Astrocyte (in vitro differentiated cells and primary cell): ENCODE results near the gene CMTR1. TPM values are rescaled to one million over a fixed set of nuclear protein-coding genes. Genes with fewer than 3 reads are reported as not detected.

Experiments
- DNase-seq: peaks from one replicate; pipeline ENCODE4 v3.0.0-alpha.2; 2010; ENCODE audit warnings: low read depth
- FAIRE-seq: peaks from 2 replicates; lab custom pipeline; 2011; peaks lifted over from hg19 to GRCh38; lab: Jason Lieb, UNC
- H2AFZ ChIP-seq: 2 replicates; pipeline ENCODE4 v1.6.0; 2012; ENCODE audit warnings: low read depth, low read length, inconsistent platforms
- H3K27ac ChIP-seq: 2 replicates; pipeline ENCODE4 v1.5.1; 2011; ENCODE audit warnings: low read depth, low read length, inconsistent platforms
- H3K27me3 ChIP-seq: 2 replicates; pipeline ENCODE4 v1.6.0; 2011; ENCODE audit warnings: low read length, inconsistent platforms; ENCODE audit not compliant: insufficient read depth
- H3K36me3 ChIP-seq: 2 replicates; pipeline ENCODE4 v1.5.1; 2011; ENCODE audit warnings: low read length, inconsistent platforms; ENCODE audit not compliant: insufficient read depth
- H3K4me1 ChIP-seq: 2 replicates; pipeline ENCODE4 v1.5.1; 2011; ENCODE audit warnings: low read length, inconsistent platforms; ENCODE audit not compliant: insufficient read depth
- H3K4me2 ChIP-seq: 2 replicates; pipeline ENCODE4 v1.6.0; 2012; ENCODE audit warnings: low read length, inconsistent platforms
- H3K4me3 ChIP-seq: 2 replicates; pipeline ENCODE4 v1.5.1; 2011; ENCODE audit warnings: low read depth, mild to moderate bottlenecking, low read length, inconsistent platforms; ENCODE audit not compliant: insufficient read depth
- H3K79me2 ChIP-seq: 2 replicates; pipeline ENCODE4 v1.6.0; 2012; ENCODE audit warnings: mild to moderate bottlenecking, low read length, inconsistent platforms; ENCODE audit not compliant: insufficient read depth
- H3K9ac ChIP-seq: 2 replicates; pipeline ENCODE4 v1.6.0; 2012; ENCODE audit warnings: mild to moderate bottlenecking, low read length, inconsistent platforms
- H3K9me3 ChIP-seq: 2 replicates; pipeline ENCODE4 v1.5.1; 2012; ENCODE audit warnings: low read depth, mild to moderate bottlenecking, low read length, inconsistent platforms; ENCODE audit not compliant: insufficient read depth
- H4K20me1 ChIP-seq: 2 replicates; pipeline ENCODE4 v1.6.0; 2012; ENCODE audit warnings: low read length, inconsistent platforms; ENCODE audit not compliant: insufficient read depth
- H3K27ac Mint-ChIP-seq: one replicate; pipeline ENCODE4 v1.8.0; 2021; ENCODE audit warnings: mild to moderate bottlenecking, mixed read lengths; ENCODE audit not compliant: unreplicated experiment
- H3K27me3 Mint-ChIP-seq: one replicate; pipeline ENCODE4 v1.8.0; 2021; ENCODE audit warnings: low read depth, mixed read lengths; ENCODE audit not compliant: unreplicated experiment
- H3K36me3 Mint-ChIP-seq: one replicate; pipeline ENCODE4 v1.8.0; 2021; ENCODE audit warnings: low read depth, mixed read lengths; ENCODE audit not compliant: unreplicated experiment
- H3K4me1 Mint-ChIP-seq: one replicate; pipeline ENCODE4 v1.8.0; 2021; ENCODE audit warnings: low read depth, mixed read lengths; ENCODE audit not compliant: unreplicated experiment
- H3K4me3 Mint-ChIP-seq: one replicate; pipeline ENCODE4 v1.8.0; 2021; ENCODE audit warnings: mild to moderate bottlenecking, moderate library complexity, mixed read lengths; ENCODE audit not compliant: unreplicated experiment
- H3K9me3 Mint-ChIP-seq: one replicate; pipeline ENCODE4 v1.8.0; 2021; ENCODE audit warnings: mild to moderate bottlenecking, mixed read lengths; ENCODE audit not compliant: unreplicated experiment
- EZH2 ChIP-seq: IDR thresholded peaks from 2 replicates; pipeline ENCODE4 v1.6.1; 2012; ENCODE audit warnings: mild to moderate bottlenecking, low read length, inconsistent platforms; ENCODE audit not compliant: insufficient read depth
- total RNA-seq: library from RNA; stranded (reverse); gene quantifications from 2 replicates; pipeline ENCODE4 v1.2.1, GENCODE V29; 2021
- TF ChIP-seq, protein P1 (sequence below): IDR thresholded peaks from 2 replicates; pipeline ENCODE4 v1.5.1; 2011; ENCODE audit warnings: low read depth, mild to moderate bottlenecking, inconsistent platforms, low read length, moderate library complexity; ENCODE audit not compliant: insufficient read depth

The CMTR1 gene
- total RNA-seq, 1 donor from 2014 or later: 44.1 TPM

DNA sequence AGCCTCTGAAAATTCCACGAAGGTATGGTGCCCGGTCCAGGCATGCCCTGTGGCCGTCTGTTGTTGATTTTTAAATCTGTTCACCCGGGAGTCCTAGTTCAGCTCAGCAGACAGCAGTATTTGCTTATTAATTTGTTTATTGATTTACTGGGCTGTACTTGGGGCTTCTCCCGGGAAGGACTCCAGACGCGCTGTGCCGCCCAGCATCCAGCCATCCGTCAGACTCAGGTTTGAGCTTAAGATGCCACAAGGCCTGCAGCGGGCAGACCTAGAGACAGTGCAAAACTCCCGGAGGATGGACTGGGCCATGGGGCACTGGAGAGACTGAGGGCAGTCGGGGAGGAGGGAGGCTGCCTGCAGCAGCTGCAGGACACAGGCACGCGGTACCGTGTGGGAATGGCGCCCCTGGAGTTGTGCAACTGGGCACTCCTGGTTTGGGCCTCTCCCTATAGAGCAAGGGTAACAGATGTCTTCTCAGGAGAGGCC is 83.9 kb downstream of the CMTR1 start:
- no peak for FAIRE-seq
- no peaks in the 10 kb centered on the region for H4K20me1 ChIP-seq
- Mint-ChIP-seq H3K4me1 (peaks cover 14% of the 10 kb centered on the region), H3K4me3 (no peak overlapping the region), H3K27me3 (peaks cover 57% of the 10 kb centered on the region), H3K9me3 (peaks cover 4% of the 10 kb centered on the region), H3K36me3 (no peaks in the 10 kb centered on the region), H3K27ac (no peak overlapping the region)
- no peak overlapping the region for H3K9ac ChIP-seq
- H2AFZ ChIP-seq: no peak overlapping the region
- DNase-seq: no peak
- peaks cover 16% of the 10 kb centered on the region for H3K27me3 ChIP-seq
- H3K27ac ChIP-seq: no peak overlapping the region
- H3K9me3 ChIP-seq: peaks cover 4% of the 10 kb centered on the region
- H3K79me2 ChIP-seq: no peaks in the 10 kb centered on the region
- no peak for TF ChIP-seq EZH2
- TF ChIP-seq, protein P1, sequence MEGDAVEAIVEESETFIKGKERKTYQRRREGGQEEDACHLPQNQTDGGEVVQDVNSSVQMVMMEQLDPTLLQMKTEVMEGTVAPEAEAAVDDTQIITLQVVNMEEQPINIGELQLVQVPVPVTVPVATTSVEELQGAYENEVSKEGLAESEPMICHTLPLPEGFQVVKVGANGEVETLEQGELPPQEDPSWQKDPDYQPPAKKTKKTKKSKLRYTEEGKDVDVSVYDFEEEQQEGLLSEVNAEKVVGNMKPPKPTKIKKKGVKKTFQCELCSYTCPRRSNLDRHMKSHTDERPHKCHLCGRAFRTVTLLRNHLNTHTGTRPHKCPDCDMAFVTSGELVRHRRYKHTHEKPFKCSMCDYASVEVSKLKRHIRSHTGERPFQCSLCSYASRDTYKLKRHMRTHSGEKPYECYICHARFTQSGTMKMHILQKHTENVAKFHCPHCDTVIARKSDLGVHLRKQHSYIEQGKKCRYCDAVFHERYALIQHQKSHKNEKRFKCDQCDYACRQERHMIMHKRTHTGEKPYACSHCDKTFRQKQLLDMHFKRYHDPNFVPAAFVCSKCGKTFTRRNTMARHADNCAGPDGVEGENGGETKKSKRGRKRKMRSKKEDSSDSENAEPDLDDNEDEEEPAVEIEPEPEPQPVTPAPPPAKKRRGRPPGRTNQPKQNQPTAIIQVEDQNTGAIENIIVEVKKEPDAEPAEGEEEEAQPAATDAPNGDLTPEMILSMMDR: no peak
- no peak overlapping the region for H3K4me2 ChIP-seq
- peaks cover 10% of the 10 kb centered on the region for H3K4me1 ChIP-seq
- H3K4me3 ChIP-seq: no peak overlapping the region
- no peaks in the 10 kb centered on the region for H3K36me3 ChIP-seq

DNA sequence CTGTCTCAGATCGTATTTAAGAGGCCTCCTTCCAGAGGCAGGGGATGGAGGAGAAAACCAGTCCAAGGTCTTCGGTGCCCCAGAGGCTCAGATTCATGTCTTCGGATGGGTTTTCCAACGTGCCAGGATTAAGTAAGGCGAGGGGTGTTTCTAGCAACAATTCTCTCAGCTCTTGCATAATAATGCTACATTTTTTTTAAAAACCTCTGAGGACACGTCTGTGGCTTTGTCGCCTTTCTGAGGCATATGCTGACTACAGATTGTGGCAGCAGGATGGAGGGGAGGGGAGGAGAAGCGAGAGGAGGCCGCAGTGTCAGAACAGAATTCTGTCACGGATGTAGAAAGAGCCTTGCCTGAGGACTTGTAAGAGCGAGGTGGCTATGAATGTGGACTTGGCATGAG is 84.4 kb downstream of the CMTR1 start:
- H4K20me1 ChIP-seq: no peaks in the 10 kb centered on the region
- H3K4me2 ChIP-seq: no peak overlapping the region
- no peaks in the 10 kb centered on the region for H3K79me2 ChIP-seq
- H3K27ac ChIP-seq: no peak overlapping the region
- Mint-ChIP-seq H3K9me3 (peaks cover 4% of the 10 kb centered on the region), H3K4me1 (peaks cover 13% of the 10 kb centered on the region), H3K27ac (no peak overlapping the region), H3K36me3 (no peaks in the 10 kb centered on the region), H3K27me3 (peaks cover 57% of the 10 kb centered on the region), H3K4me3 (no peak overlapping the region)
- H3K9me3 ChIP-seq: peaks cover 4% of the 10 kb centered on the region
- FAIRE-seq (no peak), DNase-seq (no peak)
- peaks cover 12% of the 10 kb centered on the region for H3K27me3 ChIP-seq
- TF ChIP-seq, protein P1: no peak
- TF ChIP-seq EZH2: no peak
- H3K4me1 ChIP-seq: peaks cover 10% of the 10 kb centered on the region
- no peaks in the 10 kb centered on the region for H3K36me3 ChIP-seq
- no peak overlapping the region for H3K9ac ChIP-seq
- H3K4me3 ChIP-seq: no peak overlapping the region
- H2AFZ ChIP-seq: no peak overlapping the region

DNA sequence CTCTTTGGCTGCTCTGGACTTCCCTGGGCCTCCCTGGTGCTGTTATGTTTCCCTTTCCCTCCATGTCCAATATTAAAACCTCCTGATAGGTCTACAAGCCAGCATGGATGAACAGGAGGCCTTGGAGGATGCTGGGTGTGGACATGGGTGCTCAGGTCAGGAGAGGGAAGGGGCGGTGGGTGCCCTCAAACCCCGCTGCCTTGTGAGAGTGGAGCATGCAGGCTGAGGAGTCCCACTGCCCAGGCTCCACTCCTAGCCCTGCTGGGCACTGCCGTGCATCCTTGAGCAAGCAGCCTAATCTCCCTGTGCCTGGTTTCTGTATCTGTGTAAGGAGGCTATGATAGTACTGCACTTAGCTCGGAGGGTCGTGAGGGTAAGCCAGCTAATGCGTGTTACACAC is 85.1 kb downstream of the CMTR1 start:
- no peaks in the 10 kb centered on the region for H4K20me1 ChIP-seq
- Mint-ChIP-seq H3K4me3 (no peak overlapping the region), H3K27me3 (peaks cover 53% of the 10 kb centered on the region), H3K27ac (no peak overlapping the region), H3K36me3 (no peaks in the 10 kb centered on the region), H3K9me3 (peaks cover 4% of the 10 kb centered on the region), H3K4me1 (peaks cover 11% of the 10 kb centered on the region)
- H2AFZ ChIP-seq: no peak overlapping the region
- peaks cover 5% of the 10 kb centered on the region for H3K27me3 ChIP-seq
- H3K36me3 ChIP-seq: no peaks in the 10 kb centered on the region
- H3K9ac ChIP-seq: no peak overlapping the region
- H3K4me1 ChIP-seq: peaks cover 10% of the 10 kb centered on the region
- H3K9me3 ChIP-seq: peaks cover 4% of the 10 kb centered on the region
- TF ChIP-seq, protein P1: no peak
- TF ChIP-seq EZH2: no peak
- FAIRE-seq: no peak
- no peak for DNase-seq
- no peaks in the 10 kb centered on the region for H3K79me2 ChIP-seq
- H3K4me2 ChIP-seq: no peak overlapping the region
- no peak overlapping the region for H3K27ac ChIP-seq
- H3K4me3 ChIP-seq: no peak overlapping the region
